B cell (primary cell): ENCODE data around the gene STAT5A. TPM values are rescaled to one million over a fixed set of nuclear protein-coding genes. Genes with fewer than 3 reads are reported as not detected.
"Not testable (repeated sequence)": the region's sequence is repeated elsewhere in the genome, so short reads cannot be mapped to it uniquely, and the experiment has no call there.

Experiments used
- ATAC-seq: fragments of 200-7000 bp; cut with Tn5 transposase; one replicate; pipeline ENCODE4 v1.10.0; 2021; ENCODE audit warnings: low read depth, mild to moderate bottlenecking, moderate number of reproducible peaks, moderate library complexity
- CTCF ChIA-PET: fragments of 350-600 bp; sonication (Branson Sonifier 250); formaldehyde crosslinking; loops from one replicate; lab custom pipeline; 2021; ENCODE audit warnings: antibody characterized with exemption, inconsistent platforms; lab: Charles Lee
- POLR2A ChIA-PET: fragments of 350-600 bp; sonication (Branson Sonifier 250); formaldehyde crosslinking; loops from one replicate; lab custom pipeline; 2021; ENCODE audit warnings: antibody characterized with exemption; lab: Charles Lee
- DNase-seq: peaks from one replicate; pipeline ENCODE4 v3.0.0; 2013
- H2AFZ ChIP-seq: 2 replicates; pipeline ENCODE4 v1.6.1; 2012; ENCODE audit warnings: mild to moderate bottlenecking, low read depth, low read length; ENCODE audit not compliant: insufficient read depth, poor library complexity, severe bottlenecking
- H3K27ac ChIP-seq, 2 donors: 1 replicate in 1 of 2; 2 replicates in 1 of 2; pipeline ENCODE4 v1.5.1; 2012 to 2013; ENCODE audit warnings: low read length in 2 of 2, mild to moderate bottlenecking in 2 of 2, moderate library complexity in 1 of 2
- H3K27me3 ChIP-seq, 4 experiments: fragments of 200-600 bp in 1 of 4; sonication (generic) in 1 of 4; replicated peaks in 1 of 4; 1 replicate in 2 of 4; 2 replicates in 2 of 4; pipeline versions ENCODE4 v1.6.1 to v1.7.0; 2013 to 2016; ENCODE audit warnings: low read length in 3 of 4, mild to moderate bottlenecking in 2 of 4, mixed read lengths in 1 of 4, moderate library complexity in 1 of 4; ENCODE audit not compliant: insufficient read depth in 4 of 4, control insufficient read depth in 3 of 4; ENCODE audit errors: control extremely low read depth in 1 of 4
- H3K36me3 ChIP-seq, 2 experiments: replicated peaks in 1 of 2; 1 replicate in 1 of 2; 2 replicates in 1 of 2; pipeline versions ENCODE4 v1.6.1 to v1.7.1; 2013; ENCODE audit warnings: low read length in 1 of 2; ENCODE audit not compliant: insufficient read depth in 2 of 2, control insufficient read depth in 1 of 2; ENCODE audit errors: control extremely low read depth in 1 of 2, extremely low read depth in 1 of 2
- H3K4me1 ChIP-seq, 2 donors: fragments of 200-600 bp in 1 of 2; sonication (generic) in 1 of 2; 1 replicate in 1 of 2; 2 replicates in 1 of 2; pipeline versions ENCODE4 v1.5.1 to v1.6.1; 2013 to 2017; ENCODE audit warnings: low read length in 2 of 2; ENCODE audit not compliant: control insufficient read depth in 2 of 2, insufficient read depth in 2 of 2
- H3K4me2 ChIP-seq: replicated peaks from 2 replicates; pipeline ENCODE3; 2012; ENCODE audit warnings: mild to moderate bottlenecking, low read depth, low read length; ENCODE audit not compliant: poor library complexity, severe bottlenecking
- H3K4me3 ChIP-seq, 5 experiments: fragments of 200-600 bp in 1 of 5; sonication (generic) in 1 of 5; 1 replicate in 3 of 5; 2 replicates in 2 of 5; pipeline versions ENCODE4 v1.5.1 to v1.7.0; 2011 to 2016; ENCODE audit warnings: low read length in 4 of 5, mild to moderate bottlenecking in 4 of 5, low read depth in 2 of 5, control low read depth in 1 of 5, moderate library complexity in 1 of 5; ENCODE audit not compliant: insufficient read depth in 1 of 5; ENCODE audit errors: control extremely low read depth in 1 of 5, extremely low read depth in 1 of 5
- H3K79me2 ChIP-seq: fragments of 200-600 bp; sonication (generic); one replicate; pipeline ENCODE4 v1.6.0; 2016; ENCODE audit warnings: low read length; ENCODE audit not compliant: control insufficient read depth, insufficient read depth
- H3K9ac ChIP-seq: fragments of 200-600 bp; sonication (generic); 2 replicates; pipeline ENCODE4 v1.6.1; 2017; ENCODE audit warnings: mild to moderate bottlenecking, low read length, moderate library complexity
- H3K9me3 ChIP-seq, 3 donors: one replicate each; pipeline versions ENCODE4 v1.6.1 to v1.7.1; 2013; ENCODE audit warnings: low read length in 2 of 3; ENCODE audit not compliant: control insufficient read depth in 2 of 3, insufficient read depth in 1 of 3; ENCODE audit errors: control extremely low read depth in 1 of 3
- H4K20me1 ChIP-seq: 2 replicates; pipeline ENCODE4 v1.6.0; 2012; ENCODE audit warnings: mild to moderate bottlenecking, low read length; ENCODE audit not compliant: insufficient read depth, control insufficient read depth, poor library complexity, severe bottlenecking
- H3K27ac Mint-ChIP-seq: one replicate; pipeline ENCODE4 v1.8.0; 2021; ENCODE audit warnings: mixed read lengths
- H3K27me3 Mint-ChIP-seq: one replicate; pipeline ENCODE4 v1.8.0; 2021; ENCODE audit warnings: mixed read lengths
- H3K4me1 Mint-ChIP-seq: one replicate; pipeline ENCODE4 v1.8.0; 2021; ENCODE audit warnings: mixed read lengths
- H3K4me3 Mint-ChIP-seq: one replicate; pipeline ENCODE4 v1.8.0; 2021; ENCODE audit warnings: mixed read lengths
- H3K9me3 Mint-ChIP-seq: one replicate; pipeline ENCODE4 v1.8.0; 2022; ENCODE audit warnings: mixed read lengths; ENCODE audit not compliant: insufficient read depth
- CTCF ChIP-seq: fragments of 200-600 bp; IDR thresholded peaks from one replicate; pipeline ENCODE4 v1.8.0; 2022; ENCODE audit warnings: antibody characterized with exemption, mild to moderate bottlenecking
- EZH2 ChIP-seq: IDR thresholded peaks from 2 replicates; pipeline ENCODE4 v1.6.1; 2012; ENCODE audit warnings: borderline replicate concordance, low read depth, mild to moderate bottlenecking, moderate library complexity, low read length; ENCODE audit not compliant: insufficient read depth, poor library complexity, severe bottlenecking
- WGBS: methylation state at CpG from one replicate; pipeline ENCODE4 v1.1.5; 2013; ENCODE audit warnings: missing lambda C conversion rate; ENCODE audit not compliant: insufficient coverage; 5-methylcytosine and 5-hydroxymethylcytosine counted together
- intact Hi-C: fragments of 100-400 bp; cut with micrococcal nuclease; formaldehyde crosslinking; loops from one replicate; pipeline ENCODE4 v1.10.0; 2022
- polyA plus RNA-seq: library from polyadenylated mRNA; depleted of rRNA; stranded (reverse); fragments of >200 nt; gene quantifications from 2 replicates; pipeline ENCODE4 v1.2.3, GENCODE V29; 2012
- total RNA-seq, 2 donors: library from RNA; stranded (reverse); fragments of 120-200 nt in 1 of 2; gene quantifications; 1 replicate in 1 of 2; 2 replicates in 1 of 2; pipeline versions ENCODE4 v1.2.3 to v1.2.4, GENCODE V29; 2013 to 2022

STAT5A gene
- total and polyA plus RNA-seq, 2 donors (not counting 1 experiment from before 2014, with no cell fraction given): 48.8 to 110 TPM

GRCh38 chr17:42240201-42240600, 48.1 kb upstream of the STAT5A start:
- Mint-ChIP-seq H3K27me3 (no peaks in the 10 kb centered on the region), H3K27ac (no peak overlapping the region), H3K4me3 (no peak overlapping the region), H3K4me1 (peaks cover 16% of the 10 kb centered on the region), H3K9me3 (no peaks in the 10 kb centered on the region)
- Histone ChIP-seq H3K36me3 (no peaks in the 10 kb centered on the region), H2AFZ (no peak overlapping the region), H3K27me3 (no peaks in the 10 kb centered on the region), H3K79me2 (peaks cover 93% of the 10 kb centered on the region), H3K4me1 (no peaks in the 10 kb centered on the region), H3K27ac (no peak overlapping the region), H3K4me2 (no peak overlapping the region), H3K9me3 (no peaks in the 10 kb centered on the region), H4K20me1 (no peaks in the 10 kb centered on the region), H3K4me3 (no peak overlapping the region), H3K9ac (no peak overlapping the region)
- intact Hi-C loops: no loop called here
- ChIA-PET POLR2A (interaction anchor here (0.5 to 0.6 kb wide), 2 partner anchors 10 to 11 kb away, joined by 3 to 4 read pairs; no protein-coding TSS in a partner anchor), CTCF (no interaction called here)
- TF ChIP-seq EZH2 (no peak), CTCF (no peak)
- DNase-seq: no peak
- WGBS: 97% methylated on average over 4 of the region's 5 CpGs
- no peak for ATAC-seq

- peaks cover 93% of the 10 kb centered on the region for H3K79me2 ChIP-seq
- H3K4me1 ChIP-seq, POLR2A ChIA-PET, H3K27ac Mint-ChIP-seq, intact Hi-C loops, H3K27ac ChIP-seq, H3K9ac ChIP-seq, H4K20me1 ChIP-seq, H3K9me3 Mint-ChIP-seq, H3K9me3 ChIP-seq, H3K4me2 ChIP-seq, H3K4me3 ChIP-seq, H2AFZ ChIP-seq, CTCF ChIA-PET, ATAC-seq, H3K4me3 Mint-ChIP-seq, H3K27me3 Mint-ChIP-seq, DNase-seq, H3K27me3 ChIP-seq, H3K36me3 ChIP-seq: not testable (repeated sequence)
- 79% methylated on average over 2 of the region's 4 CpGs for WGBS
- H3K4me1 Mint-ChIP-seq: peaks cover 16% of the 10 kb centered on the region
Measured at GRCh38 chr17:42240863-42241262, 47.4 kb upstream of the STAT5A start.
